Central memory CD8-positive, alpha-beta T cell (primary cell): ENCODE data around the gene HTR6.
"Not testable (repeated sequence)": the region's sequence is repeated elsewhere in the genome, so short reads cannot be mapped to it uniquely, and the experiment has no call there.

Source experiments
- ATAC-seq: fragments of 150-1000 bp; cut with Tn5 transposase; replicated peaks from 2 replicates; pipeline ENCODE4 v1.10.0; 2022; ENCODE audit warnings: mild to moderate bottlenecking, moderate FRiP score, moderate number of reproducible peaks; ENCODE audit not compliant: poor library complexity, severe bottlenecking; ENCODE audit errors: extremely low read depth
- DNase-seq, 2 donors: peaks; one replicate each; pipeline ENCODE4 v3.0.0; 2021; ENCODE audit warnings: low spot score in 2 of 2
- H3K27ac Mint-ChIP-seq: one replicate; pipeline ENCODE4 v1.8.0; 2022; ENCODE audit warnings: low read depth, mild to moderate bottlenecking, moderate library complexity, mixed read lengths
- H3K27me3 Mint-ChIP-seq: one replicate; pipeline ENCODE4 v1.8.0; 2022; ENCODE audit warnings: mixed read lengths
- H3K36me3 Mint-ChIP-seq: one replicate; pipeline ENCODE4 v1.8.0; 2022; ENCODE audit warnings: mild to moderate bottlenecking, moderate library complexity, mixed read lengths; ENCODE audit not compliant: insufficient read depth
- H3K4me1 Mint-ChIP-seq: one replicate; pipeline ENCODE4 v1.8.0; 2022; ENCODE audit warnings: mixed read lengths
- H3K4me3 Mint-ChIP-seq: one replicate; pipeline ENCODE4 v1.8.0; 2022; ENCODE audit warnings: mild to moderate bottlenecking, moderate library complexity, mixed read lengths
- H3K9me3 Mint-ChIP-seq: one replicate; pipeline ENCODE4 v1.8.0; 2022; ENCODE audit warnings: mixed read lengths

The HTR6 gene

GRCh38 chr1:19629357-19629756 lies 35.3 kb upstream of the HTR6 start:
- DNase-seq (no peak), ATAC-seq (no peak)

GRCh38 chr1:19630192-19630591 lies 34.5 kb upstream of the HTR6 start:
- H3K27me3 Mint-ChIP-seq, H3K4me1 Mint-ChIP-seq, DNase-seq, ATAC-seq, H3K4me3 Mint-ChIP-seq, H3K36me3 Mint-ChIP-seq, H3K9me3 Mint-ChIP-seq, H3K27ac Mint-ChIP-seq: not testable (repeated sequence)

More at GRCh38 chr1:19629357-19629756, 35.3 kb upstream of the HTR6 start:
- Mint-ChIP-seq H3K27ac (no peak overlapping the region), H3K36me3 (peaks cover 16% of the 10 kb centered on the region), H3K9me3 (no peaks in the 10 kb centered on the region), H3K4me3 (no peak overlapping the region), H3K27me3 (no peaks in the 10 kb centered on the region), H3K4me1 (no peaks in the 10 kb centered on the region)

DNA sequence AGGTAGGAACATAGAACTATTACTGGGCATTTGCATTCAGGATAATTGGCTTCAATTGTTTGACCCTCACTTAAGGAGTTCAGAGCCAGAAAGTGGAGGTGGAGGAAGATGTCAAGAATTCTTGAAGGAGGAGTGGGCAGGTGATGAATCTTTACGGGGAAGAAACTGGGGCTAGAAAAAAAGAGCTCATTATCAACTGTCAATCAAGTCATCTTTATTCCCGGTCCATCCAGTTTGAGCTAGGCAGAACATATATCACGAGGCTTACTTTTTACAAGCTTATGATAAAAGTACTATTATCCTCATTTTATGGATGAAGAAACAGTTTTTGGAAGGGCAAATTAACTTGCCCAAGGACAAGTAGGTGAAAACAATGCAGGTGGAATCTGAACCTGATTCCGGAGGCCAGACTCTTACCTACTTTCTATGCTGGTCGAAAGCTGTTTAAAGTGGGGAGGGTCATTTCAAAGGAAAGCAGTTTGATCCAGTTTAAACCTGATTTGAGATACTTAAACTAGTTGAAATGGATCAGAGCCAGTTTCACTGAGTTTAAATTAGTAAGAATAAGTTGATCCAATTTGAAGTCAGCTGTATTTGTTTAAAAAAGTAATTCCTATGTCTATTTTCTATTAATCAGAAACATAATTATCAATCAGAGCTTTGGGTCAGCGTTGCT lies 33.8 kb upstream of the HTR6 start:
- no peaks in the 10 kb centered on the region for H3K27me3 Mint-ChIP-seq
- no peak for ATAC-seq
- DNase-seq: no peak
- peaks cover 8% of the 10 kb centered on the region for H3K36me3 Mint-ChIP-seq
- no peak overlapping the region for H3K27ac Mint-ChIP-seq
- H3K4me1 Mint-ChIP-seq: no peaks in the 10 kb centered on the region
- H3K9me3 Mint-ChIP-seq: no peaks in the 10 kb centered on the region
- H3K4me3 Mint-ChIP-seq: no peak overlapping the region

DNA sequence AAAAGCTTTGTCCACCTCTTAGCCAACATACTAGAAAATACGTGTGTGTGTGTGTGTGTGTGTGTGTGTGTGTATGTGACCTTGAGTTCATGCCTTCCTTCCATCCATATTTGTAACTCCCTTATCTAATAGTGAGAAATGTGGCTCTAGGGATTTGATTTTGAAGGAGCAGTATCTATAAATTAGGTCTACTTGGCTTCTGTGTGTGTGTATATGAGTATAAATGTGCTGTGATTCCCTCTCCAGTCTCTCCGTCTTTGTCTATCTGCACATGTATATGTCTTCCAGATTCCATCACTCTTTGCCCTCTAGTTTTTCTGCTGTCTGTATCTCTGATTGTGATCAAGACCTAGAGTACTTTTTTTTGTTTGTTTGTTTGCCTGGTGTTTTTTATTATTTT lies 32.5 kb upstream of the HTR6 start:
- DNase-seq: no peak
- Mint-ChIP-seq H3K36me3 (peaks cover 3% of the 10 kb centered on the region), H3K4me1 (no peaks in the 10 kb centered on the region), H3K27ac (no peak overlapping the region), H3K4me3 (no peak overlapping the region), H3K27me3 (no peaks in the 10 kb centered on the region), H3K9me3 (no peaks in the 10 kb centered on the region)
- ATAC-seq: no peak

DNA sequence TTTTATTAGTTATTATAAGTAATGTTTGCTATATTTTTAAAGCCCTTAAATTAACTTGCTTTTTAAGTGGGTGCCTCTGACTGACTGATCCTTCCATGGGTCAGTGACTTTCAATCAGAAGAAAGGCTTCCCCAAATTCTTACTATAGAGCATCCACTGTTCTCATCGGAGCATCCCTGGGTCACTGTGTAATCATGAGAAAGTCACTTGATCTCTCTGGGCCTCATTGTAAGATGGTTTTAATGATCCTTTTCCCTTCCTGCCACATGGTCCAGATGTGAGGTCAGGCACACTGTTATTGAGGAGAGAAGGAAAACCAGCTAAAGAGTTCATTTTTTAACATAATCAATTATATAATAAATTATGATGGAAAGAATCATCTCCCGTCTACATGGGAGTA lies 31.6 kb upstream of the HTR6 start:
- Mint-ChIP-seq H3K9me3 (no peaks in the 10 kb centered on the region), H3K4me3 (no peak overlapping the region), H3K4me1 (no peaks in the 10 kb centered on the region), H3K36me3 (peaks cover 3% of the 10 kb centered on the region), H3K27me3 (no peaks in the 10 kb centered on the region), H3K27ac (no peak overlapping the region)
- ATAC-seq (no peak), DNase-seq (no peak)

DNA sequence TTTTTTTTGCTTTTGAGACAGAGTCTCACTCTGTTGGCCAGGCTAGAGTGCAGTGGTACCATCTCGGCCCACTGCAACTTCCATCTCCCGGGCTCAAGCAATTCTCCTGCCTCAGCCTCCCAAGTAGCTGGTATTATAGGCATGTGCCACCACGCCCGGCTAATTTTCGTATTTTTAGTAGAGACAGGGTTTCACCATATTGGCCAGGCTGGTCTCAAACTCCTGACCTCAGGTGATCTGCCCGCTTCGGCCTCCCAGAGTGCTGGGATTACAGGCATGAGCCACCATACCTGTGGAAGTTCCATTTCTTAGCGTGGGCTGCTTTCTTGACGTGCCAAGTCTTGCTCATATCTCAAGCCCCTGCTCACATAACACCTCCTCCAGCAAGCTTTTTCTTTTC lies 29.6 kb upstream of the HTR6 start:
- not testable (repeated sequence) for H3K27me3 Mint-ChIP-seq, DNase-seq, H3K4me1 Mint-ChIP-seq, H3K27ac Mint-ChIP-seq, H3K36me3 Mint-ChIP-seq, H3K9me3 Mint-ChIP-seq, ATAC-seq, H3K4me3 Mint-ChIP-seq

DNA sequence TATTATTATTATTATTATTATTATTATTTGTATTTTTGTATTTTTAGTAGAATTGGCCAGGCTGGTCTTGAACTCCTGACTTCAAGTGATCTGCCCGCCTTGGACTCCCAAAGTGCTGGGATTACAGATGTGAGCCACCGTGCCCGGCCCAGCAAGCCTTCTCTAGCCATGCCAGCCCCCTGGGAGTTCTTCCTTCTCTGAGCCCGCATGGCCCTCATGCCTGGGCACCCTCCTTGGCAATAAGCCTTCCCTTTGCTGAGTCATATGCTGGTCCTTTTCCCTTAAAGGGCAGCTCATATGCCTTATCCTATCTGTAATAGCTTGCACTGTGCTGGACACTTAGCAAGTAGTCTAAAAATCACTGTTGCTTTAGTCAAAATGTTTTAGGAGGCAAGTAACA lies 29.0 kb upstream of the HTR6 start:
- Mint-ChIP-seq H3K9me3 (no peaks in the 10 kb centered on the region), H3K27me3 (no peaks in the 10 kb centered on the region), H3K4me3 (no peak overlapping the region), H3K36me3 (no peaks in the 10 kb centered on the region), H3K4me1 (no peaks in the 10 kb centered on the region), H3K27ac (no peak overlapping the region)
- DNase-seq (no peak), ATAC-seq (no peak)

DNA sequence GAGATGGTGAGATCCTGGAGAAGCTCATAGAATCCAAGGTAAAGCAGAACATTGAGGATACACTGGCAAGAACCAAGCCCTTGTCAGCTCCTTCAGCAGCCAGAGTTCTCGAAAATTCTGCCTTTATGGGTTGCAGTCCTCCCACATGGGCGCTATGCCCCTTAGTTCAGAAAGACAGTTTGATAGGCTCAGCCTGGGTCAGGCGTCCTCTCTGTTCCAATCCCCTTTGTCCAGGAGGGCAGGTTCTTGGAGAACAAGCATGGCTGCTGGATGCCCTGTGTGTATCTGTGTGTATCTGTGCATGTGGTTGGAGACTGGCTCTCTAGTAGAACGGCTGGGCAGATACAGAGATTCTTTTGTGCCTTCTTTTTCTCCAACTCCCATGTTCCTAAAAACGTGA lies 28.6 kb upstream of the HTR6 start:
- H3K4me3 Mint-ChIP-seq: no peak overlapping the region
- DNase-seq (no peak), ATAC-seq (no peak)
- H3K9me3 Mint-ChIP-seq: no peaks in the 10 kb centered on the region
- no peak overlapping the region for H3K27ac Mint-ChIP-seq
- H3K27me3 Mint-ChIP-seq: no peaks in the 10 kb centered on the region
- H3K36me3 Mint-ChIP-seq: no peaks in the 10 kb centered on the region
- no peaks in the 10 kb centered on the region for H3K4me1 Mint-ChIP-seq

- not testable (repeated sequence) for H3K36me3 Mint-ChIP-seq, H3K27ac Mint-ChIP-seq, ATAC-seq, DNase-seq, H3K4me1 Mint-ChIP-seq, H3K4me3 Mint-ChIP-seq, H3K9me3 Mint-ChIP-seq, H3K27me3 Mint-ChIP-seq
Observed at GRCh38 chr1:19636749-19637148, 27.9 kb upstream of the HTR6 start.

DNA sequence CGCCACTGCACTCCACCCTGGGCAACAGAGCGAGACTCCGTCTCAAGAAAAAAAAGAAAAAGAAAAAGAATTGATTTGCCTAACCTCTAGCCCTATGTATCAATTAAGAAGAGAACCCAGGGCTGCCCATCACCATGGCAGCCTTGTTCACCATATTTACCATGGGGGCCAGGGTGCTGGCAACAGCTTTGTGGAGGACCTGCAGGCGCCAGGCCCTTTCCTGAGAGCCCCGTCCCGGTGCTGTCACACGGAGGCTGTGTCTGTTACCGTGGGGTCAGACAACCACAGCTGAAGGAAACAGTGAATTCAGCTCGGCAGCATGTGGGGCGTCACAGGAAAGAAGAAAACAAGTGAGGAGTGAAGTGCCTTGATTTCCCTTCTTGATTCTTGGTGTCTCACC lies 27.1 kb upstream of the HTR6 start:
- H3K4me3 Mint-ChIP-seq: no peak overlapping the region
- no peaks in the 10 kb centered on the region for H3K9me3 Mint-ChIP-seq
- no peak overlapping the region for H3K27ac Mint-ChIP-seq
- no peak for ATAC-seq
- peaks cover 5% of the 10 kb centered on the region for H3K27me3 Mint-ChIP-seq
- no peaks in the 10 kb centered on the region for H3K36me3 Mint-ChIP-seq
- H3K4me1 Mint-ChIP-seq: no peaks in the 10 kb centered on the region
- DNase-seq: no peak

GRCh38 chr1:19639228-19639627 lies 25.4 kb upstream of the HTR6 start:
- not testable (repeated sequence) for DNase-seq, H3K27ac Mint-ChIP-seq, ATAC-seq, H3K36me3 Mint-ChIP-seq, H3K4me1 Mint-ChIP-seq, H3K9me3 Mint-ChIP-seq, H3K4me3 Mint-ChIP-seq
- peaks cover 14% of the 10 kb centered on the region for H3K27me3 Mint-ChIP-seq

DNA sequence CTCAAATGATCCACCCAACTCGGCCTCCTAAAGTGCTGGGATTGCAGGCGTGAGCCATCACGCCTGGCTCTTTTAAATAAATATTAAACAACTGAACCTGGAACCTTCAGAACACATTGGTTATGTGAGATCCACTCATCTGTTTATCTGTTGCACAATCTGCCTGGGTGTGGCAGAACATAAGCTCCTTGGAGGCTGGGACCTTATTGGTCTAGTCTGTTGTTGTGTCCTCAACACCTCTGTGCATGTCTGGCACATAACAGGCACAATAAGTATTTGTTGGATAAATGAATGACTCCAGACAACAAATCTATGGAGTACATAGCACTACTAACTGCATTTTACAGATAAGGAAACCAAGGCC lies 24.7 kb upstream of the HTR6 start:
- Mint-ChIP-seq H3K4me1 (peaks cover 11% of the 10 kb centered on the region), H3K4me3 (no peak overlapping the region), H3K27me3 (peaks cover 21% of the 10 kb centered on the region), H3K27ac (no peak overlapping the region), H3K36me3 (peaks cover 8% of the 10 kb centered on the region), H3K9me3 (no peaks in the 10 kb centered on the region)
- no peak for DNase-seq
- ATAC-seq: no peak

- DNase-seq (no peak), ATAC-seq (no peak)
- H3K4me3 Mint-ChIP-seq: no peak overlapping the region
- peaks cover 25% of the 10 kb centered on the region for H3K27me3 Mint-ChIP-seq
- peaks cover 8% of the 10 kb centered on the region for H3K36me3 Mint-ChIP-seq
- H3K27ac Mint-ChIP-seq: no peak overlapping the region
- H3K9me3 Mint-ChIP-seq: no peaks in the 10 kb centered on the region
- H3K4me1 Mint-ChIP-seq: peaks cover 12% of the 10 kb centered on the region
Observed at GRCh38 chr1:19640363-19641316, 24.0 kb upstream of the HTR6 start.
